ENCODE results near the gene FAM20C.

Gene FAM20C

DNA sequence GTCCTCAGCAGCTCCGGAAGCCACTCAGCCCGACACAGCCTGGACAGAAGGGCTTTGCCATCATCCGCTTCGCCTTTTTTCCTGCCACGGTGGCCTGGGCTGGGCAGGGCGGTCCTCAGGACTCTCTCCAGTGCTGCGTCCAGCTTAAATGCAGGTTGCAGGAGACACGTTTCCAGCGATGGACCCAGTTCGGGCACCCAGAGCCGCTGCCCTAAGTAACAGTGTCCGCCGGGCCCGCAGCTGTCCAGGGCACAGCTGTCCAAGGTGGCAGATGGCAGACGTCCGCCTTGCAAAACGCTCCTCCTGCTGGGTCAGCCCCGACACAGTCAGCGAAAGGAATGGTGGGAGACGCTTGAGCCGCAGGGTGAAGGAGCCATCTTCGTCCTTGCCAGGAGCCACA, 60.6 kb downstream of the FAM20C start:
- no peak overlapping the region for H3K4me3 ChIP-seq (replicated peaks; ENCODE audit: insufficient read depth, low read length)
- TF ChIP-seq POLR2AphosphoS5 (IDR thresholded peaks at IDR 0.05; ENCODE audit: low read depth) = no peak
- TF ChIP-seq, protein P1, sequence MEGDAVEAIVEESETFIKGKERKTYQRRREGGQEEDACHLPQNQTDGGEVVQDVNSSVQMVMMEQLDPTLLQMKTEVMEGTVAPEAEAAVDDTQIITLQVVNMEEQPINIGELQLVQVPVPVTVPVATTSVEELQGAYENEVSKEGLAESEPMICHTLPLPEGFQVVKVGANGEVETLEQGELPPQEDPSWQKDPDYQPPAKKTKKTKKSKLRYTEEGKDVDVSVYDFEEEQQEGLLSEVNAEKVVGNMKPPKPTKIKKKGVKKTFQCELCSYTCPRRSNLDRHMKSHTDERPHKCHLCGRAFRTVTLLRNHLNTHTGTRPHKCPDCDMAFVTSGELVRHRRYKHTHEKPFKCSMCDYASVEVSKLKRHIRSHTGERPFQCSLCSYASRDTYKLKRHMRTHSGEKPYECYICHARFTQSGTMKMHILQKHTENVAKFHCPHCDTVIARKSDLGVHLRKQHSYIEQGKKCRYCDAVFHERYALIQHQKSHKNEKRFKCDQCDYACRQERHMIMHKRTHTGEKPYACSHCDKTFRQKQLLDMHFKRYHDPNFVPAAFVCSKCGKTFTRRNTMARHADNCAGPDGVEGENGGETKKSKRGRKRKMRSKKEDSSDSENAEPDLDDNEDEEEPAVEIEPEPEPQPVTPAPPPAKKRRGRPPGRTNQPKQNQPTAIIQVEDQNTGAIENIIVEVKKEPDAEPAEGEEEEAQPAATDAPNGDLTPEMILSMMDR (IDR thresholded peaks at IDR 0.05; ENCODE audit: insufficient read depth, low read length) = no peak
- no peak for TF ChIP-seq SPI1 (IDR thresholded peaks at IDR 0.05; ENCODE audit: borderline replicate concordance, low read depth)
- no peak for TF ChIP-seq GABPA (IDR thresholded peaks at IDR 0.05; ENCODE audit: low read depth)
- TF ChIP-seq, protein P2, sequence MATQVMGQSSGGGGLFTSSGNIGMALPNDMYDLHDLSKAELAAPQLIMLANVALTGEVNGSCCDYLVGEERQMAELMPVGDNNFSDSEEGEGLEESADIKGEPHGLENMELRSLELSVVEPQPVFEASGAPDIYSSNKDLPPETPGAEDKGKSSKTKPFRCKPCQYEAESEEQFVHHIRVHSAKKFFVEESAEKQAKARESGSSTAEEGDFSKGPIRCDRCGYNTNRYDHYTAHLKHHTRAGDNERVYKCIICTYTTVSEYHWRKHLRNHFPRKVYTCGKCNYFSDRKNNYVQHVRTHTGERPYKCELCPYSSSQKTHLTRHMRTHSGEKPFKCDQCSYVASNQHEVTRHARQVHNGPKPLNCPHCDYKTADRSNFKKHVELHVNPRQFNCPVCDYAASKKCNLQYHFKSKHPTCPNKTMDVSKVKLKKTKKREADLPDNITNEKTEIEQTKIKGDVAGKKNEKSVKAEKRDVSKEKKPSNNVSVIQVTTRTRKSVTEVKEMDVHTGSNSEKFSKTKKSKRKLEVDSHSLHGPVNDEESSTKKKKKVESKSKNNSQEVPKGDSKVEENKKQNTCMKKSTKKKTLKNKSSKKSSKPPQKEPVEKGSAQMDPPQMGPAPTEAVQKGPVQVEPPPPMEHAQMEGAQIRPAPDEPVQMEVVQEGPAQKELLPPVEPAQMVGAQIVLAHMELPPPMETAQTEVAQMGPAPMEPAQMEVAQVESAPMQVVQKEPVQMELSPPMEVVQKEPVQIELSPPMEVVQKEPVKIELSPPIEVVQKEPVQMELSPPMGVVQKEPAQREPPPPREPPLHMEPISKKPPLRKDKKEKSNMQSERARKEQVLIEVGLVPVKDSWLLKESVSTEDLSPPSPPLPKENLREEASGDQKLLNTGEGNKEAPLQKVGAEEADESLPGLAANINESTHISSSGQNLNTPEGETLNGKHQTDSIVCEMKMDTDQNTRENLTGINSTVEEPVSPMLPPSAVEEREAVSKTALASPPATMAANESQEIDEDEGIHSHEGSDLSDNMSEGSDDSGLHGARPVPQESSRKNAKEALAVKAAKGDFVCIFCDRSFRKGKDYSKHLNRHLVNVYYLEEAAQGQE (IDR thresholded peaks at IDR 0.05; ENCODE audit: insufficient replicate concordance, low read depth) = no peak
- no peak overlapping the region for H3K27ac ChIP-seq (replicated peaks)
- no peaks in the 10 kb centered on the region for H3K27me3 ChIP-seq (ENCODE audit: insufficient read depth, poor library complexity, severe bottlenecking)
- no peak for DNase-seq (ENCODE audit: low read depth in 1 of 2, low spot score in 1 of 2)

DNA sequence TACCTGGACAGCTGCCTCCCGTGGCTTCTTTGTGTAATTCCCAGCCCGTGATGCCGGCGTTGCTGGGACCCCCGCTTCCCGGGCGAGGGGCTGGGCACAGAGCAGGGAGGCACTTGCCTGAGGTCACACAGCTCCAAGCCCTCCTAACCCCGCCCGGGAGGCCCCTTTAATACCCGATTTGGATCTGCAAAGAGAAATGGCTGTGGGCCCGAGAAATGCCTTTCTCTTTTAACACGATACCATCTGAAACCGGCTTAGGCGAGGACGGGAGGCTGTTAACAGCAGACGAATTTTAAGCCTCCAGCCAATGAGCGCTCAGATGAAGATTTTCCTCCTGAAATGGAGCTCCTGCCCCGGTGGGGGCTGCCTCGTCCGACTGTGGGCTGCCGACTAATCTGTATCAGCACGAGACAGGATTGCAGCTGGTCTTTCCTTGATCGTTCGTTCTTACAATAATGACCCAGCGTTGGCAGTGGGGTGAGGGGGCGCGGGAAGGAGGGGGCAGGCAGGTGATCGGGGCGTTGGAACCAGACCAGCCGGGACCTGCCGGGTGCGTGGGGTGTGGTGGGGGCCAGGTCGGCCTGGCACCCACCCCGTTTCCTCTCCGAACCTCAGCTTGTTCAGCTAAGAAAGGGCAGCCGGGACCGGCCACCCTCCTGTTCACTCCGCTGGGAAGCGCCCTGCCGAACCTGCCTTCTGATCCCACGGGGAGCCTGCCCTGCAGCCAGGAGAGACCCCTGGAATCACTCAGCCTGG, 61.4 kb downstream of the FAM20C start:
- no peaks in the 10 kb centered on the region for H3K27me3 ChIP-seq (ENCODE audit: insufficient read depth, poor library complexity, severe bottlenecking)
- TF ChIP-seq GABPA (IDR thresholded peaks at IDR 0.05; ENCODE audit: low read depth) (no peak), SPI1 (IDR thresholded peaks at IDR 0.05; ENCODE audit: borderline replicate concordance, low read depth) (no peak), POLR2AphosphoS5 (IDR thresholded peaks at IDR 0.05; ENCODE audit: low read depth) (no peak)
- TF ChIP-seq, protein P1 (IDR thresholded peaks at IDR 0.05; ENCODE audit: insufficient read depth, low read length) = no peak
- TF ChIP-seq, protein P2 (IDR thresholded peaks at IDR 0.05; ENCODE audit: insufficient replicate concordance, low read depth) = no peak
- no peak for DNase-seq (ENCODE audit: low read depth in 1 of 2, low spot score in 1 of 2)
- no peak overlapping the region for H3K27ac ChIP-seq (replicated peaks)
- no peak overlapping the region for H3K4me3 ChIP-seq (replicated peaks; ENCODE audit: insufficient read depth, low read length)

DNA sequence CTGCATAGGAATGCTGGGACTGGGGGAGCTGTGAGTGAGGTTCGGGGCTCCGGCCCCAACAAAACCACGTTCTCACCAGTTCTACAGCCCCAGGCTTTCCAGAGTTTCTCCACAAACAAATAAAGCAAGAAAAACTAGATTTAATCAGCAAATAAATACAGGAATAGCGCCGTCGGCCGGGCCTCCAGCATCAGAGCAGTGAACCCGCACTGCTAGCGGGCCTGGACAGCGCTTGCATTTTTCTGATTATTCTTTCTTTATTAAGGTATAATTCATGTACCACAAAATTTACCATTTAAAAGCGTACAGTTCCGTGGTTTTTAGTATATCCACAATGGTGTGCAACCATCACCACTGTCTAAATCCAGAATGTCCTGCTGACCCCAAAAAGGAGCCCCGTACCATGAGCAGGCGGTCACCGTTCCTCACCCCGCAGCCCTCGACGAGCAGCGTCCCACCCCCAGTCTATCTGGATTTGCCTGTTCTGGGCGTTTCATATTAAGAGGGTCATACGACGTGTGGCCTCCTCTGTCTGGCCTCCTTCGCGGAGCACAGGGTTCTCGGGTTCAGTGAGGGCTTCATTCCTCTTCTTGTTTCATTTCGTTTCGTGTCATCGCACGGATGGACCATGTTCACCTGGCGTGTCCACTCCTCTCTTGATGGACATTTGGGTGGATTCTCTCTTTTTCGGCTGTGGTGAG, 62.1 kb downstream of the FAM20C start:
- DNase-seq (ENCODE audit: low read depth in 1 of 2, low spot score in 1 of 2) = no peak
- no peak overlapping the region for H3K27ac ChIP-seq (replicated peaks)
- no peaks in the 10 kb centered on the region for H3K27me3 ChIP-seq (ENCODE audit: insufficient read depth, poor library complexity, severe bottlenecking)
- no peak for TF ChIP-seq GABPA (IDR thresholded peaks at IDR 0.05; ENCODE audit: low read depth)
- TF ChIP-seq, protein P1 (IDR thresholded peaks at IDR 0.05; ENCODE audit: insufficient read depth, low read length) = no peak
- TF ChIP-seq SPI1 (IDR thresholded peaks at IDR 0.05; ENCODE audit: borderline replicate concordance, low read depth) = no peak
- TF ChIP-seq POLR2AphosphoS5 (IDR thresholded peaks at IDR 0.05; ENCODE audit: low read depth) = no peak
- TF ChIP-seq, protein P2 (IDR thresholded peaks at IDR 0.05; ENCODE audit: insufficient replicate concordance, low read depth) = no peak
- no peak overlapping the region for H3K4me3 ChIP-seq (replicated peaks; ENCODE audit: insufficient read depth, low read length)

All from HL-60 (cell line).